Urothelium cell line (cell line): ENCODE data around the gene LMF1.

Experiments used
- DNase-seq: peaks from one replicate; pipeline ENCODE4 v3.0.0; 2011; ENCODE audit warnings: low spot score, mixed read lengths
- FAIRE-seq: peaks from 2 replicates; lab custom pipeline; 2011; peaks lifted over from hg19 to GRCh38; lab: Jason Lieb, UNC

Gene LMF1

DNA sequence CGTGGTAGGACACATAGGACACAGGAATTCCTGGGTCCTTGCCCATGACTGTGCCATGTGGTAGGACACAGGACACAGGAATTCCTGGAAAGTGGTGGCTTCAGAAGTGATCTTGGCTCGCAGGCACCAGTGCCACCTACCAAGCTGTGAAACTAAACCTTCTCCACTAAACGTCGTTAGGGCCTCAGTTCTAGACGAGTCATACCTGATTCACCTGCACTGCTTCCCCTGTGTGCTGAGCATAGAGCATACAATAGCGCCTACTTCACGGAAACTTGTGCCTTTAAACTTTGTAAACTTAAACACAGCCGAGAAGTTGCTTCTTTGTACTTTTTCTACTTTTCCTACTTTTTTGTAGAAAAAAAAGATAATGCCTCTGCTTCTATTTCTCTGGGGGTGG lies 15.6 kb upstream of the LMF1 start:
- FAIRE-seq (no peak), DNase-seq (no peak)

DNA sequence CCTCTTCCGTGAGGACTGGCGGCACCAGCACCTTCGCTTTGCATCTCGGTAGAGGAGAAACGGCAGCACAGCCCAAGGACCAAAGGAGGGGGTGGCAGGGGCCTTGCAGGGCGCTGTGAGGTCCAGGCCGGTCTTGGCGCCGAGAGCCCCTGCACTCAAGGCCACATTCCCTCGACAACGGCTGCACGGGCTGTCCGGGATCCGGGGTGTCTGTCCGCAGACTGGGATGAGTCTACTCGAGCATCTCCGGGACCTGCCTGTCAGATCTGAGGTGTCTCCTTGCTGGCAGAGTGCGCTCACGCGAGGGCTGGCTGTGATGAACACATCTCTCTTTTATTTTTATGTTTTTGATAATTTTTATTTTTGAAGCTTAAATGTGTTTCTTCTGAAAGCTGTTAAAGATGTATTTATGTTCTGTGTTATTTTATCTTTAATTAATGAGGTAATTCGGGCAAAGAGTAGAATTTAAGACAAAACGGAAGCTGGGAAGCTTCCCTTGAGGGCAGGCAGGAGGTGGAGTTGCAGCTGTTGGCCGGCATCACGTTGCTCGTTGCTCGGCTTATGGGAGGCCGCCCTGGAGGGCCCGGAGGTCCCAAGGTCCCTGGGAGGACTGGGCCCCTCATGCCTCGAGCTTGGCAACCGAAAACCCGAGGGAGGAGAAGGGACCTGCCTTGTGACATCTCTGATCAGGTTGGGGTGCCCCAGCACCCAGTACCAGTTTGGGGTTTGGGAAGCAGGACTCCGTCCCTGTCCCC lies 15.0 kb upstream of the LMF1 start:
- FAIRE-seq (no peak), DNase-seq (no peak)

DNA sequence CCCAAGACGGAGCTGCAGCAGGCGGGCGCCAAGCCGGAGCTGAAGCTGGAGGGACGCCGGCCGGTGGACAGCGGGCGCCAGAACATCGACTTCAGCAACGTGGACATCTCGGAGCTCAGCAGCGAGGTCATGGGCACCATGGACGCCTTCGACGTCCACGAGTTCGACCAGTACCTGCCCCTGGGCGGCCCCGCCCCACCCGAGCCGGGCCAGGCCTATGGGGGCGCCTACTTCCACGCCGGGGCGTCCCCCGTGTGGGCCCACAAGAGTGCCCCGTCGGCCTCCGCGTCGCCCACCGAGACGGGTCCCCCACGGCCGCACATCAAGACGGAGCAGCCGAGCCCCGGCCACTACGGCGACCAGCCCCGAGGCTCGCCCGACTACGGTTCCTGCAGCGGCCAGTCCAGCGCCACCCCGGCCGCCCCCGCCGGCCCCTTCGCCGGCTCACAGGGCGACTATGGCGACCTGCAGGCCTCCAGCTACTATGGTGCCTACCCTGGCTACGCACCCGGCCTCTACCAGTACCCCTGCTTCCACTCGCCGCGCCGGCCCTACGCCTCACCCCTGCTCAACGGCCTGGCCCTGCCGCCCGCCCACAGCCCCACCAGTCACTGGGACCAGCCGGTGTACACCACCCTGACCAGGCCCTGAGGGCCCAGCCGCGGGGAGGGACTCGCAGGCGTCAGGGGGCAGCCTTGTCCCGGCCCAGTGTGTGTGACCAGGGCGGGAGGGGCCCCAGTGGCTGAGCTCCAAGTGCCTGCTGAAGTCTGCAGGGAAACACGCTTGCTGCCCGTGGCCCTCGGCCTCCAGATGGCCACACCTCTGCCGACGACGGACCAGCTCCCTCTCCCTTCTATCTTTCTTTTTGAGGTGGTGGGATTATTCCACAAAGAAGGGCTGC lies 14.2 kb upstream of the LMF1 start:
- FAIRE-seq (no peak), DNase-seq (no peak)

- DNase-seq (no peak), FAIRE-seq (no peak)
These were observed 13.4 kb upstream of the LMF1 start for GRCh38 chr16:984121-984694.

DNA sequence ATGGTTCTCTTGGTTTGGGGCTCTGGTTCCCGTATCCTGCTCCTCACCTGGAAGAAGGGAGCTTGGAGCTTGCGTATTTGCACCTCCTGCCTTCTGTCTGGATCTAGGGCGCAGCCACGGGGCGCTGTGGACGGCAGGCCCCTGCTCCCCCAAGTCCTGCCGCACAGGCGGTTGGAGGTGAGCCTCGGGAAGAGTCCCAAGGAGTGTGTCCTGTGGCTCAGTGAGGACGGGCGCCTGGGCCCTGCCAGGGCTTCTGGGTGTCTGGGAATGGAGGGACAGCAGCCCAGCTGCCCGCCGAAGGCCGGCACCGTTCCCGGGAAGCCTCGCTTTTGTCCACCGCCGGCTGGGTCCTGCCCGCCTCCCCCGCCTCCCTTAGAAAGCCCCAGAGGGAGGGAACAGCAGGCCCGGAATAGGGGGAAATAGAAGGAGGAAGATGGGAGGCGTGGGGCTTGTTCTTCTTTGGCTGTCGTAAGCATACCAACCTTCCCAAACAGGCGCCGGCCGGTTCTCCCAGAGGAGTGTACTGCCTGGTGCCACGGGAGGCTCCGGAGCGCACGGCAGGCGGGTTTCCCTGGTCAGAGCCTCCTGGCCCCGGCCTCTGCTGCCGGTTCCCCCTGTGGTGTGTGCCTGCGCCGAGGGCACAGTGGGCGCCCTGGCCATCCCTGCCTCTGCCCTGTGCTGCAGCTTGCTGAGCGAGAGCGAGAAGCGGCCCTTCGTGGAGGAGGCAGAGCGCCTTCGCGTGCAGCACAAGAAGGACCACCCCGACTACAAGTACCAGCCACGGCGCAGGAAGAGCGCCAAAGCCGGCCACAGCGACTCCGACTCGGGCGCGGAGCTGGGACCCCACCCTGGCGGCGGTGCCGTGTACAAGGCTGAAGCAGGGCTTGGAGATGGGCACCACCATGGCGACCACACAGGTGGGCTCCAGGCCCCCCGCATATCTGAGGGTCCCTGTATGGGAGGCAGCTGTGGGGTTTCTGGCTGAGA lies 12.6 kb upstream of the LMF1 start:
- no peak for DNase-seq
- FAIRE-seq = no peak

- DNase-seq (no peak), FAIRE-seq (no peak)
These were observed 11.6 kb upstream of the LMF1 start for GRCh38 chr16:982145-983043.

GRCh38 chr16:981695-982144 lies 10.9 kb upstream of the LMF1 start, which contains the start of gene SOX8:
Gene SOX8, plus strand, starts transcription at chr16:981770. Its CDS starts 153 bp downstream, at chr16:981923.
- no peak for DNase-seq
- no peak for FAIRE-seq

GRCh38 chr16:980595-980854 lies 9.7 kb upstream of the LMF1 start:
- FAIRE-seq (no peak), DNase-seq (no peak)

DNA sequence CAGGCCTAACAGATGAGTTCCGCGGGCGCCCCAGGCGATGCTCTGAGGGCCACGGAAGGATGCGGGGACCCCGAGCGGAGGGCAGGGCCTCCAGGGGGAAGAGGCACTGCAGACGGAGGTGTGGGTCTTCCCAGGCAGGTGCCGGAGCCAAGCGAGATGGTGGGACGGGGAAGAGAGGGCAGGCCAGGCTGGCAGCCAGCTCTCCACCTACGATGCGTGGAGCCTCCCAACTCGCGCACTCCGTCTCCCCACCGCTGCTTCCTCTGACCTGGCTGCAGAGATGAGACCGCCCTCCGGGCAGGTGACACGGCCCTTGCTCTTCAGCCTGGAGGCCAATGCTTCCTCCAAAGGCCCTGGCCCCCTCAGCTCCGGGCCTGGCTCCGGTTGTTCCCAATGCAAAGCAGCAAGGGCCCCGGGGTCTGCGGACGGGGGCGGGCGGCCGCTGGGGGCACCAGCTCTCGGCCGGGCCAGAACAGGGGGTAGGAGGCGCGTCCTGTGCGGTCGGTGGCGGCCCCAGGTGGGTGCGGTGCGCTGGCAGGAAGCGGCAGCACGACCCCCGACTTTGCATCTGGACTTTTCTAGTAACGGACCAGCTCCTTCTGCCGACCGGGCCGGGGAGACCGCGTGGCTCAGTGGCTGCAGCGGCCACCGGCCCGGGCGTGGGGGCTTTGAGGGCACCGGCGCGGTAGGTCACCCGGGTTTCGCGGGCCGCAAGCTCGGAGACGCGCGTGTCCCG lies 9.2 kb upstream of the LMF1 start:
- no peak for FAIRE-seq

GRCh38 chr16:979147-979546 lies 8.4 kb upstream of the LMF1 start:
- FAIRE-seq = no peak
- no peak for DNase-seq

More for the DNA sequence above, 9.2 kb upstream of the LMF1 start:
- no peak for DNase-seq

GRCh38 chr16:978403-978802 lies 7.6 kb upstream of the LMF1 start:
- FAIRE-seq = no peak

DNA sequence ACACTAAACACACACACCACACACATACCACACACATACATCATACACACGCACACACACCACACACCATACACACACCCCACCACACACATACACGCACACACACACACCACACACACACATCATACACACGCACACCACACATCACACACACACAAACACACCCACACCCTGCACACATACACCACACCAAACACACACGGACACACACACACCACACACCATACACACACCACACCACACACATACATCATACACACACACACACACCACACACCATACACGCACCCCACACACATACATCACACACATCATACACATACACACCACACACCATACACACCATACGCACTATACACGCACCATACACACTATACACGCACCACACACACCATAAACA lies 7.1 kb upstream of the LMF1 start:
- DNase-seq = no peak
- FAIRE-seq = peak; percentile 96

More at GRCh38 chr16:978403-978802, 7.6 kb upstream of the LMF1 start:
- DNase-seq = no peak

GRCh38 chr16:977081-977701 lies 6.4 kb upstream of the LMF1 start:
- FAIRE-seq = no peak
- DNase-seq = no peak

DNA sequence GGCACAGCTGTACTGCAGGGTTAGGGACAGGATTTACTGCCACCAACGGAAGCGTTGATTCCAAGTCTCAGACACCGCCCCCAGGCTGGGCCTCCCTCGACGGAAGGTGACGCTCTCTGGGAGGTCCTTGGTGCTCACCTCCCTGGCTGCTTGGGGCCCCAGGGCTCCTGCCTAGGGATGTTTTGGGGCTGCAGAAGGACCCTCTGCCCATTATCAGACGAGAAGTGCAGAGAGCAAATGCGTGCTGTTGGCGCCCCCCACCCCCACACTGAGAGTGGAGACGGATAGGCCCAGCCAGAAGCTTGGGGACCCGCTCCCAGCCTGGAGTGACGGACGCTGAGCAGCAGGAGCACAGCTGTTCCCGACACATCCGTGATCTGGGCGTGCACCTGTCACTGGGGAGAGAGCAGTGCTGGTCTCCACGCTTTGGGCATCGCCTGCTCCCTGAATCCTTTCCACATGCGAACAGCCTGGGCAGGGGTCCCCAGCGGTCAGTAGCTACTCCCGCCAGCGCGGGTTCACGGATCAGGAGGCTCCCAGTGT lies 5.7 kb upstream of the LMF1 start:
- FAIRE-seq = no peak
- no peak for DNase-seq

GRCh38 chr16:975291-975690 lies 4.5 kb upstream of the LMF1 start:
- no peak for DNase-seq
- FAIRE-seq = no peak

GRCh38 chr16:974611-975261 lies 4.0 kb upstream of the LMF1 start:
- FAIRE-seq = no peak

GRCh38 chr16:974001-974601 lies 3.3 kb upstream of the LMF1 start:
- DNase-seq (no peak), FAIRE-seq (no peak)

More at GRCh38 chr16:974611-975261, 4.0 kb upstream of the LMF1 start:
- DNase-seq = no peak
